PC-9 (cell line): ENCODE measurements around the gene TTLL9. TPM values are rescaled to one million over a fixed set of nuclear protein-coding genes. Genes with fewer than 3 reads are reported as not detected.
A peak's percentile ranks its signal among the peaks of the same experiment; 100 is the strongest.

Experiments
- BruUV-seq: library from RNA; stranded (reverse); fragments of 400-500 nt; replicated peaks from 2 replicates; lab custom pipeline; 2021; lab: Mats Ljungman, UMichigan
- CTCF ChIA-PET: fragments of 300-600 bp; sonication (Branson Sonifier 250); formaldehyde crosslinking; loops from one replicate; lab custom pipeline; 2022; ENCODE audit warnings: antibody characterized with exemption; lab: Charles Lee
- POLR2A ChIA-PET: fragments of 300-600 bp; sonication (Branson Sonifier 250); formaldehyde crosslinking; loops from one replicate; lab custom pipeline; 2022; ENCODE audit warnings: antibody characterized with exemption; ENCODE audit not compliant: unreplicated experiment; lab: Charles Lee
- DNase-seq, 2 experiments: peaks; one replicate each; pipeline versions ENCODE4 v3.0.0 to v3.0.0-alpha.2; 2015 to 2022; ENCODE audit warnings: mixed read lengths in 1 of 2
- H2AFZ ChIP-seq: fragments of 200-600 bp; sonication (generic); 2 replicates; pipeline ENCODE4 v1.8.1; 2017; ENCODE audit warnings: antibody characterized with exemption
- H3F3A ChIP-seq: fragments of 200-600 bp; sonication (generic); 2 replicates; pipeline ENCODE4 v1.8.1; 2017; ENCODE audit warnings: antibody characterized with exemption, mild to moderate bottlenecking, low read depth; ENCODE audit not compliant: insufficient read depth
- H3K27ac ChIP-seq: fragments of 200-600 bp; sonication (generic); 2 replicates; pipeline ENCODE4 v1.6.1; 2016; ENCODE audit warnings: mixed run types
- H3K27me3 ChIP-seq: fragments of 200-600 bp; sonication (generic); 2 replicates; pipeline ENCODE4 v1.6.1; 2016; ENCODE audit warnings: low read depth, mixed run types; ENCODE audit not compliant: insufficient read depth
- H3K36me3 ChIP-seq: fragments of 200-600 bp; sonication (generic); 2 replicates; pipeline ENCODE4 v1.6.1; 2016; ENCODE audit warnings: low read depth, mixed run types
- H3K4me1 ChIP-seq: fragments of 200-600 bp; sonication (generic); replicated peaks from 2 replicates; pipeline ENCODE4 v1.6.1; 2016; ENCODE audit warnings: mixed run types; ENCODE audit not compliant: insufficient read depth
- H3K4me2 ChIP-seq: fragments of 200-600 bp; sonication (generic); 2 replicates; pipeline ENCODE4 v1.6.1; 2017; ENCODE audit warnings: mixed run types
- H3K4me3 ChIP-seq: fragments of 200-600 bp; sonication (generic); 2 replicates; pipeline ENCODE4 v1.6.1; 2016; ENCODE audit warnings: mixed run types
- H3K79me2 ChIP-seq: fragments of 200-600 bp; sonication (generic); 2 replicates; pipeline ENCODE4 v1.6.1; 2017; ENCODE audit warnings: low read depth, mixed run types
- H3K9me2 ChIP-seq: fragments of 200-600 bp; sonication (generic); 2 replicates; pipeline ENCODE4 v1.8.1; 2017; ENCODE audit warnings: mild to moderate bottlenecking; ENCODE audit not compliant: insufficient read depth
- H3K9me3 ChIP-seq: fragments of 200-600 bp; sonication (generic); 2 replicates; pipeline ENCODE4 v1.8.1; 2016; ENCODE audit warnings: low read depth; ENCODE audit not compliant: insufficient read depth
- H4K20me1 ChIP-seq: fragments of 200-600 bp; sonication (generic); 2 replicates; pipeline ENCODE4 v1.8.1; 2017; ENCODE audit not compliant: insufficient read depth
- CTCF ChIP-seq: fragments of 200-600 bp; sonication (generic); conservative IDR thresholded peaks from 2 replicates; pipeline ENCODE4 v1.6.1; 2017; ENCODE audit warnings: mixed run types, antibody characterized with exemption, mild to moderate bottlenecking, moderate library complexity
- EZH2 ChIP-seq: fragments of 200-600 bp; sonication (generic); IDR thresholded peaks from 2 replicates; pipeline ENCODE4 v1.8.0; 2017; ENCODE audit warnings: antibody characterized with exemption, low read depth
- intact Hi-C: fragments of 100-400 bp; cut with micrococcal nuclease; formaldehyde crosslinking; loops from one replicate; pipeline ENCODE4 v1.10.0; 2022; ENCODE audit not compliant: unreplicated experiment
- total RNA-seq: library from RNA; stranded (reverse); gene quantifications from 2 replicates; pipeline ENCODE4 v1.2.3, GENCODE V29; 2021

The TTLL9 gene
- total RNA-seq, 1 experiment from 2014 or later: 1.8 TPM

DNA sequence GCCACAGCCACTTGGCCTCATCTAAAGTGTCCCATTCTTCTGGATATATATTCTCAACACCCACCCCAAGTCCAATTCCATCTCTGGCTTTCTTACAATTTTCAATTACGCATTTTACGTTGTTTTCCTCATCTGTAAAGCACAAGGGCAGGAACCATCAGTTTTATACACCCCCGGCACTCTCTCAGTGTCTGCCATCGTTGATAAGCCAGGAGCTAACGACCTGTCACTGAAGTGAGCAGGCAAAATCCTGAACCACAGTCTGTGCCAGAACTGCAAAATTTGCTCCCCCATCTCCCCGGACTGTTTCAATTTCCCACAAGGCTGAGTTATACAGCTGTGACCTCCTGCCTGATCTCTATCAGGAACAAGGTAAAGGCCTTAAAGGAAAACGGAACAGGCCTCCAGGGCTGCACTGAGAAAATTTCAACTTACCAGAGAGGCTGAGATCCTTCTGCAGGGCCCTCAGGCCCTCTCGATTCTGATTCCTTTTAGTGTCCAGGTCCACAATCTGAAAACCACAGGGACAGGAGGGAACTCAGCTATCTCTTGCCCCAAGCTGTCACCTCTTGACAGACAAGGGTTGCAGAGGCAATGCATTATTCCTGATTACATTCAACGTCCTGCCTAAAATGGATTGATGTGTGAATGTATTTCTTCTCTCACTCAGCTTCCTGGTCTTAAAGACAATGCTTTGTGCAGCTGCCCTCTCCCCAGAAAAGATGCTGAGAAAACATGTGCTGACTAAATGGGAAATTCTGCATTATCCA, 79.6 kb downstream of the TTLL9 start:
- no peak for DNase-seq
- Histone ChIP-seq H3K9me3 (no peaks in the 10 kb centered on the region), H3K79me2 (peaks cover 25% of the 10 kb centered on the region), H2AFZ (no peak overlapping the region), H3K4me1 (peaks cover 8% of the 10 kb centered on the region), H3K27me3 (no peaks in the 10 kb centered on the region), H3K27ac (no peak overlapping the region), H3K4me3 (peak overlapping the region; percentile 99; the same call in 1 of the 2 replicates), H3F3A (no peaks in the 10 kb centered on the region), H3K36me3 (peaks cover 20% of the 10 kb centered on the region), H3K4me2 (peak overlapping the region; percentile 96), H4K20me1 (0 out of 2 replicates have a peak, but pooled peaks cover 7% of the 10 kb centered on the region), H3K9me2 (no peaks in the 10 kb centered on the region)
- intact Hi-C loops: loop anchor here (5.0 kb wide), 3 partner anchors 67 to 142 kb away; no protein-coding TSS in a partner anchor
- no TSS peak for BruUV-seq
- no peak for TF ChIP-seq CTCF
- ChIA-PET POLR2A (no interaction called here), CTCF (no interaction called here)

DNA sequence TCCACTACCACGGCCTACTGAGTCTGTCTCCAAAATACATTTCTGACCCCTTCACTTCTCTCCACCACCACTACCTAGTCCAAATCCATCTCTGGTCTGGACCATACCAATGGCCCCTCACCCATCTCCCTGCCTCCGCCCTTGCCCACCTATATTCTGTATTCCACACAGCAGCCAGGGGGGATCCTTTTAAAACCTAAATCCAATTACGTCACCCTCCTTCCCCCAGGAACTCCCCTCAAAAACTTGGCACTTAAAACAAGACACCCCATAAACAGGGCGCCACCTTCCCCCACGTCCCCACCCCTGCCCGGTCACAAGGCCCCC, 80.7 kb downstream of the TTLL9 start:
- Histone ChIP-seq H3K9me3 (no peaks in the 10 kb centered on the region), H3K4me2 (peak overlapping the region; percentile 96), H3K27ac (no peak overlapping the region), H4K20me1 (0 out of 2 replicates have a peak, but pooled peaks cover 7% of the 10 kb centered on the region), H3K4me1 (peaks cover 8% of the 10 kb centered on the region), H3K27me3 (peaks cover 5% of the 10 kb centered on the region; the same call in 1 of the 2 replicates), H3K4me3 (peak overlapping the region; percentile 99), H3K9me2 (no peaks in the 10 kb centered on the region), H2AFZ (peak overlapping the region; percentile 99), H3F3A (no peaks in the 10 kb centered on the region), H3K36me3 (peaks cover 20% of the 10 kb centered on the region), H3K79me2 (peaks cover 25% of the 10 kb centered on the region)
- TF ChIP-seq EZH2 (no peak), CTCF (no peak)
- BruUV-seq: no TSS peak
- DNase-seq: no peak
- CTCF ChIA-PET: interaction anchor here (0.8 to 1.3 kb wide), 4 partner anchors 99 to 113 kb away, joined by 3 to 21 read pairs (median 4); no protein-coding TSS in a partner anchor
- intact Hi-C loops: loop anchor here (5.0 kb wide), 3 partner anchors 66 to 141 kb away; no protein-coding TSS in a partner anchor
- POLR2A ChIA-PET: interaction anchor here (0.9 kb wide), 1 partner anchor 128 kb away, joined by 11 read pairs; no protein-coding TSS in a partner anchor

DNA sequence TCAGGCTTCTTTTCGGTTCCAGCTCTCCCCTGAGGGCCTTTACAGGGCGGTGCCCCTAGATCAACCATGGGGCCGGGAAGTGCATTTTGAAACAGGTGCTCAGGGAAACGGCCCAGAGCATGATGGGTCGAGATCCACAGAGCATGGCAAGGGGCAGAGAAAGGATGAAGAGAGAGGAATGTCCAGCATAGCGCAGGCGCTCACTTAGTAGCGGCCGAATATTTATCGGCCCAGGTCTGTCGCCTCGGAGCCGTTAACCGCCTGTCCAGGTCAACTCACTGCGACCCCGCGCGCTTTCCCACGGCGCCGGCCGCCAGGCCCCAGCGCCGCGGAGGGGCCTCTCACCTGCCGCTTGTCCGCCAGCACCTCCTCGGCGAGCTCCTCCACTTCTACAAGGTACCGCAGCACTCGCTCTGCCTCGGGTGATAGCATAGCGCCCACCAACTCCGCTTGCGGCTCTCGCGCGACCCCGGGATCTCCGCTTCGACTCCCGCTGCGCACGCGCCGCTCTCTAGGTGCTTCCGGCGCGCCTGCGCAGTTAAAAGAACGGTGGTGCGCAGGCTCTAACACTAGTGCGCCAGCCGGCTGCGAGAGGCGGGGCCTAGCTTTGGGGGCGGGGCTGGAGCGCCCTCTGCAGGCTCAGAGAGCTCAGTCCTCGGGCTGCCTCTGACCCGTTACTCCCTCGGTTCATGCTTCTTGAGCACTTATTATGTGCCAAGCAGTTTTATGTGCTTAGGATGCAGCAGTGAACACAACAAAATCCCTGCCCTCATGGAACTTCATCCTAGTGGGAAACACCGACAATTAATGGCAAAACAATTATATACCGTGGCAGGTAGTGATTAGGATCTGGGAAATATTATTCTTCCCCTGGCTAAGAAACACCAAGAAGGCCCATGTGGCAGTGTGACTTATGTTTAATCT, 81.4 kb downstream of the TTLL9 start, which contains the start of gene PDRG1:
TSS of gene PDRG1 (minus strand) at position 517 of the 924 bp plus-strand sequence. CDS start at position 432, 85 bp downstream.
- Histone ChIP-seq H3K4me3 (peak within 1 kb of the TSS; percentile 99), H2AFZ (peak within 1 kb of the TSS; percentile 99), H4K20me1 (0 out of 2 replicates have a peak, but pooled peaks cover 7% of the 10 kb centered on the region), H3F3A (no peaks in the 10 kb centered on the region), H3K4me1 (peaks cover 8% of the 10 kb centered on the region), H3K9me2 (no peaks in the 10 kb centered on the region), H3K4me2 (peak within 1 kb of the TSS; percentile 96), H3K27me3 (peaks cover 7% of the 10 kb centered on the region; the same call in 1 of the 2 replicates), H3K27ac (no peak within 1 kb of the TSS), H3K9me3 (no peaks in the 10 kb centered on the region), H3K79me2 (peaks cover 25% of the 10 kb centered on the region), H3K36me3 (peaks cover 20% of the 10 kb centered on the region)
- CTCF ChIA-PET: interaction anchor here (0.8 to 1.8 kb wide), 5 partner anchors 15 to 113 kb away, joined by 3 to 21 read pairs (median 4); no protein-coding TSS in a partner anchor
- intact Hi-C loops: loop anchor here (1.0 to 5.0 kb wide), 6 partner anchors 66 to 141 kb away; no protein-coding TSS in a partner anchor
- BruUV-seq: no TSS peak
- POLR2A ChIA-PET: interaction anchor here (0.5 to 0.9 kb wide), 4 partner anchors 81 to 379 kb away, joined by 3 to 27 read pairs (median 15); no protein-coding TSS in a partner anchor
- DNase-seq: peak; percentile 83 to 98
- TF ChIP-seq EZH2 (no peak), CTCF (peak; percentile 90)
